Measurements from ENCODE around the gene PTPN9. TPM values are rescaled to one million over a fixed set of nuclear protein-coding genes. Genes with fewer than 3 reads are reported as not detected.
A peak's percentile ranks its signal among the peaks of the same experiment; 100 is the strongest.

PTPN9 gene
- total RNA-seq, 2 donors from 2014 or later: 19.6 to 20.9 TPM

DNA sequence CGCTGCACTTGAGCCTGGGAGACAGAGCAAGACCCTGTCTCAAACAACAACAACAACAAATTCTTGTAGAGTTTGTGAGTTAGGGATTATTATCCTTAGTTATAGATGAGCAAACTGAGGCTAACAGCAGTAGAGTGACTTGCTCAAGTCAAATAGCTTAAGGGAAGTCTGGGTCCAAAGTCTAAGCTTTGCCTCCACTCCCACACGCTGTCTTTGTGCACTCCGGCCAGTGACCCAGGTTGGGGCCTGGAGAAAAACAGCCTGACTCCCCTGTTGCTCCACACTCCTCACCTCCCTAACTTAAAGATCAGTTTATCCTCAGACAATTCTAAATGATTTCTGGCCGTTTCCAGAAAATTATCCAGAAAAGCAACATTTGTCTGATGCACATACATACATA lies 118.5 kb downstream of the PTPN9 start:
- no peaks in the 10 kb centered on the region for H3K9me3 ChIP-seq
- ATAC-seq (ENCODE audit: insufficient number of reproducible peaks, low FRiP score, low read depth): no peak
- H3K36me3 ChIP-seq: no peaks in the 10 kb centered on the region
- H3K27me3 ChIP-seq (replicated peaks; ENCODE audit: insufficient read depth): no peaks in the 10 kb centered on the region
- TF ChIP-seq, protein P1, sequence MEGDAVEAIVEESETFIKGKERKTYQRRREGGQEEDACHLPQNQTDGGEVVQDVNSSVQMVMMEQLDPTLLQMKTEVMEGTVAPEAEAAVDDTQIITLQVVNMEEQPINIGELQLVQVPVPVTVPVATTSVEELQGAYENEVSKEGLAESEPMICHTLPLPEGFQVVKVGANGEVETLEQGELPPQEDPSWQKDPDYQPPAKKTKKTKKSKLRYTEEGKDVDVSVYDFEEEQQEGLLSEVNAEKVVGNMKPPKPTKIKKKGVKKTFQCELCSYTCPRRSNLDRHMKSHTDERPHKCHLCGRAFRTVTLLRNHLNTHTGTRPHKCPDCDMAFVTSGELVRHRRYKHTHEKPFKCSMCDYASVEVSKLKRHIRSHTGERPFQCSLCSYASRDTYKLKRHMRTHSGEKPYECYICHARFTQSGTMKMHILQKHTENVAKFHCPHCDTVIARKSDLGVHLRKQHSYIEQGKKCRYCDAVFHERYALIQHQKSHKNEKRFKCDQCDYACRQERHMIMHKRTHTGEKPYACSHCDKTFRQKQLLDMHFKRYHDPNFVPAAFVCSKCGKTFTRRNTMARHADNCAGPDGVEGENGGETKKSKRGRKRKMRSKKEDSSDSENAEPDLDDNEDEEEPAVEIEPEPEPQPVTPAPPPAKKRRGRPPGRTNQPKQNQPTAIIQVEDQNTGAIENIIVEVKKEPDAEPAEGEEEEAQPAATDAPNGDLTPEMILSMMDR (IDR thresholded peaks at IDR 0.05): no peak
- H3K4me3 ChIP-seq: no peak overlapping the region
- no peak overlapping the region for H3K27ac ChIP-seq
- no peak for DNase-seq (ENCODE audit: low spot score)
- peaks cover 15 to 27% of the 10 kb centered on the region in 2 donors for H3K4me1 ChIP-seq (ENCODE audit: control insufficient read depth in 1 of 2, low read depth in 2 of 2)

DNA sequence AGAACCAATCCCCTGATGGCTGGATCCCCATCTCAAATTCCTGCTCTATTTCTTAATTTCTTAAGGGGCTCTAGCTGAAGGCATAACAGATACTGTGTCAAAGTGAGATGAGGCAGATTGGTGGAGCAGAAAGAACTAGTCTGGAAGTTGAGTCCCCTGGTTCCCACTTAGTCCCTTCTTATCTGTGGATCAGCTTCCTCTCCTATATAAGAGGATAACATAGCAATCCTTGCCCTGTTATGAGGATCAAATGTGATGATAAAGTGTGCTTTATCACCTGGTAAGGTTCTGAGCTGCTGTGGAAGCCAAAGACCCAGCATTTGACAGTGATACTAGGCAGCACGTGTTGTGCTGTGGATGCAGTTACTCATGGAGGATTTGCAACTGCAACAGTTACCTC lies 119.5 kb downstream of the PTPN9 start:
- no peak overlapping the region for H3K27ac ChIP-seq
- no peaks in the 10 kb centered on the region for H3K36me3 ChIP-seq
- TF ChIP-seq, protein P1 (IDR thresholded peaks at IDR 0.05): no peak
- no peak overlapping the region for H3K4me3 ChIP-seq
- no peak for ATAC-seq (ENCODE audit: insufficient number of reproducible peaks, low FRiP score, low read depth)
- H3K4me1 ChIP-seq (ENCODE audit: control insufficient read depth in 1 of 2, low read depth in 2 of 2): peaks cover 15 to 27% of the 10 kb centered on the region in 2 donors
- no peaks in the 10 kb centered on the region for H3K27me3 ChIP-seq (replicated peaks; ENCODE audit: insufficient read depth)
- H3K9me3 ChIP-seq: no peaks in the 10 kb centered on the region
- DNase-seq (ENCODE audit: low spot score): no peak

DNA sequence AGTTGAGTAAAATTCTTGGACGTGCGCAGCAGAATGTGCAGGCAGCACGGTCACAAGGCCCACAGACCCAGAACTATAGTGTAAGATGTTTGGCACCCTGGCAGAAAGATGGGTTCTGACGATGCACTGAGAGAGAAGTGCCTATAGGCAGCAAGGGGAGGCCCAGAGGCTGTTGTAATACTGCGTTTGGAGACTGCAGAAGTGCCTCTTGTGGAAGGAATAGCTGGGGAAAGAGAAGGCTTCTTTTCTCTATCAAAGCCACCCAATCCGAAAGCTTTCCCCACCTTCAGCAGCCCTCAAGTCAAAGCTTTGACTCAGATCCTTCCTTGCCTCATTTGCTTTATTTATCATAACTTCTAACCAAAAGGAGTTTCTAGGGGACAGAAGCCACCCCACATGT lies 122.4 kb downstream of the PTPN9 start:
- no peak for ATAC-seq (ENCODE audit: insufficient number of reproducible peaks, low FRiP score, low read depth)
- Histone ChIP-seq H3K36me3 (no peaks in the 10 kb centered on the region), H3K27ac (peak overlapping the region; percentile 91 to 98), H3K27me3 (replicated peaks; ENCODE audit: insufficient read depth) (no peaks in the 10 kb centered on the region), H3K4me3 (peak overlapping the region; percentile 96), H3K4me1 (ENCODE audit: control insufficient read depth in 1 of 2, low read depth in 2 of 2) (peaks cover 12 to 30% of the 10 kb centered on the region in 2 donors), H3K9me3 (no peaks in the 10 kb centered on the region)
- TF ChIP-seq, protein P1 (IDR thresholded peaks at IDR 0.05): no peak
- no peak for DNase-seq (ENCODE audit: low spot score)

DNA sequence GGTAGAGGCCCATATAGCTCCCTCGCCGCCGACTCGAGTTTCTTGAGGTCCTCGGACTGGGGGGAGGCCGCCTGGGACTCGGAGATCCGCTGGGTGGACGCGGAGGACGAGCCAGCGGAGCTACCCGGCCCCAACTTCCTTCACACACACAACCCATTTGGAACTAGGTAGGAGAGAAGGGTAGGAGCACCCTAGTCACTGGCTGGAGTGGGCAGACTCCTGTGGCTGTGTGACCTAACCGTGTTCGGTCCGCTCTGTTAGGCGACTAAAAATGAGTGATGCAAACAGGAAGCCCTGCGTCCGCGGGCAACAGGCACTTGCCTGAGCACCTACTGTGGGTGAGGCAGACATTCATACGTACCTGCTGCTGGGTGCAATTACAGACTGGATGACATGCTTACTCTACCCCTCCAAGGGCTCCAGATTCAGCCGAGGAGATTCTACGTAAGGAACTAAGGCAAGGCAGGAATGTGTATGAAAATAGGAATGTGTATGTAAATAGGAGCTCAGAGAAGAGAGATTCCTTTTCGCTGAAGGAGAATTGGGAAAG lies 123.1 kb downstream of the PTPN9 start:
- Histone ChIP-seq H3K27me3 (replicated peaks; ENCODE audit: insufficient read depth) (no peaks in the 10 kb centered on the region), H3K36me3 (no peaks in the 10 kb centered on the region), H3K4me1 (ENCODE audit: control insufficient read depth in 1 of 2, low read depth in 2 of 2) (peaks cover 7 to 23% of the 10 kb centered on the region in 2 donors), H3K4me3 (peak overlapping the region; percentile 96), H3K27ac (peak overlapping the region; percentile 91 to 98), H3K9me3 (no peaks in the 10 kb centered on the region)
- TF ChIP-seq, protein P1 (IDR thresholded peaks at IDR 0.05): no peak
- no peak for ATAC-seq (ENCODE audit: insufficient number of reproducible peaks, low FRiP score, low read depth)
- no peak for DNase-seq (ENCODE audit: low spot score)

DNA sequence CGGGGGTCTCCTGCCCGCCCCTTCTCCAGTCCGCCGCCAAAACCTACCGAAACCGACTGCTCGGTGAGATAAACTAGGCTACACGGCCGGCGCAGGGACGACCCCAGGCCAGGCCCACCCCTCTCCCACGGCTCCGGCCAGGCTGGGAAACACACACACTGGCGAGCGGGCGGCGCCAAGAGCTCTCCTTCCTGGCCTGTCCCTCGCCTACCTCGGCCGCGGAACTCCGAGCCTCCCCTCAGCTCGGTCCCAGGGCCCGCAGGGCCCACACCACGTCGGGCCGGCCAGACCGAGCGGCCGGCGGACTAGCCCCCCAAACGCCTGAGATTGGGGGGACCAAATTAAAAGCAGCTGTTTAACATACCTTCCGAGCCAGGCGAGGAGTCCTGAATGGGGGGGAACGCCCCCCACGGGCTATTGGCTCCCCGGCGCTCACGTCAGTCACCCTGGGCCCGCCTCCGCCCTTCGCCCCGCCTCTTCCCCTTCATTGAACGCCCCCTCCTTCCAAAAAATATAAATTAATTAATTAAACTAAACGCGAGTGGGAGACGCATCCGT lies 123.6 kb downstream of the PTPN9 start:
- no peaks in the 10 kb centered on the region for H3K27me3 ChIP-seq (replicated peaks; ENCODE audit: insufficient read depth)
- H3K27ac ChIP-seq: peak overlapping the region; percentile 91 to 98
- DNase-seq (ENCODE audit: low spot score): peak; percentile 77
- peak overlapping the region; percentile 96 for H3K4me3 ChIP-seq
- H3K4me1 ChIP-seq (ENCODE audit: control insufficient read depth in 1 of 2, low read depth in 2 of 2): peaks cover 7 to 21% of the 10 kb centered on the region in 2 donors
- TF ChIP-seq, protein P1 (IDR thresholded peaks at IDR 0.05): no peak
- H3K9me3 ChIP-seq: no peaks in the 10 kb centered on the region
- no peak for ATAC-seq (ENCODE audit: insufficient number of reproducible peaks, low FRiP score, low read depth)
- no peaks in the 10 kb centered on the region for H3K36me3 ChIP-seq

Measured in thoracic aorta (tissue), 2 donors.